Measurements from ENCODE around the gene STPG1.

Gene STPG1

GRCh38 chr1:24344090-24344742 is 69.4 kb downstream of the STPG1 start:
- no peak for FAIRE-seq

GRCh38 chr1:24343412-24344089 is 70.0 kb downstream of the STPG1 start:
- FAIRE-seq (no peak), DNase-seq (ENCODE audit: insufficient read length, low spot score) (no peak)

More at GRCh38 chr1:24344090-24344742, 69.4 kb downstream of the STPG1 start:
- DNase-seq (ENCODE audit: insufficient read length, low spot score) = no peak

DNA sequence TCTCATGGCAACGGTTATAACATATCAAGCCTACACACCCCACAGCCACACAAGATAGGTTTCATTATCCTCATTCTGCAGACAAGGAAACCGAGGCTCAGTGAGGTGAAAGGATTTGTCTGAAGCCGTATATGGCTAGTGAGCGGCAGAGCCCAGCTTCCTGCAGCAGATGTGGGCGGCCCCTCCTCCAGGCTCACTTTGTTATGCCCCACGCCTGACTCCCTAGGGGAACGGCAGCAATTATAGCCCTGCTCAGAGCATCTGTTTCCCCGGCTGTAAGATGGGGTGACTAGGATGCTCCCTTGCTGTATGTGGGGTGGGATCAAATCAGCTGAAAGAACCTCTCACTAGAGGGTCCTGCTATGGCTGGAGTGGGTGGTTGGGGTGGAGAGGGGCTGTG is 72.3 kb downstream of the STPG1 start:
- FAIRE-seq (no peak), DNase-seq (ENCODE audit: insufficient read length, low spot score) (no peak)

DNA sequence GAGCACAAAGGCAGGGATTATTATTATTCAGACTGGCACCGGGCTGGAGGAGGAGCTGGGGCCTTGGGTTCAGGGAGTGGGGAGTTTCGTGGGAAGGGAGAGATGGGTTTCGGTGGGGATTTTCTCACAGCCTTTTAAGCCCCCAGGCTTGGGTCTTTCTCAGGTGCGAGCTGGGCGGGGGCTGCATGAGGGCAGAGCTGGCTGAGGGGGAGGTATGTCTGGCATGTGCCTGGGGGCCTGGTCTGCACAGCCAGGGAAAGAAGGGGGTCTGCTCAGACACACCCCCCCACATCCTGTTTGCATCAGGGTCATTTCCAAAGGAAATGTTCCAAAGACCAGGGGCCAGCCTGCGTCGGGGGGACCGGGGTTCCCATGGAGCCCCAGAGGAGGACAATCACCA is 72.8 kb downstream of the STPG1 start:
- no peak for DNase-seq (ENCODE audit: insufficient read length, low spot score)
- FAIRE-seq = no peak

DNA sequence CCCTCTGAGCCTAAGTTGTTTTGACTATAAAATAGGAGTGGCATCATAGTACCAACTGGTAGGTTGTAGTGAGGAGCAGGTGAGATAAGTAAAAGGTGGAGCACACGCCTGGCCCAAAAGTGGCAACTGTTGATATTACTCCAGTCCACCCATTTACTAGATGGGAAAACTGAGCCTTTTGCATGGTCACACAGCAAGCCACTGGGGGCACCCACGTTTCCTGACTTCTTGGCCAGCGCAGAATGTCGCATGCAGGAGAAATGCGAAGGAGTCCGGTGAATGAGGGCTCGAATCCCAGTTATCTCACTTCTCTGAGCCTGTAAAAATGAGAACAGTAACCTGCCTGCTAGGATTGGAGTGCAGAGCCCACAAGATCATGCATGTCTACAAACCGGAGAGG is 73.6 kb downstream of the STPG1 start:
- DNase-seq (ENCODE audit: insufficient read length, low spot score) (no peak), FAIRE-seq (no peak)

DNA sequence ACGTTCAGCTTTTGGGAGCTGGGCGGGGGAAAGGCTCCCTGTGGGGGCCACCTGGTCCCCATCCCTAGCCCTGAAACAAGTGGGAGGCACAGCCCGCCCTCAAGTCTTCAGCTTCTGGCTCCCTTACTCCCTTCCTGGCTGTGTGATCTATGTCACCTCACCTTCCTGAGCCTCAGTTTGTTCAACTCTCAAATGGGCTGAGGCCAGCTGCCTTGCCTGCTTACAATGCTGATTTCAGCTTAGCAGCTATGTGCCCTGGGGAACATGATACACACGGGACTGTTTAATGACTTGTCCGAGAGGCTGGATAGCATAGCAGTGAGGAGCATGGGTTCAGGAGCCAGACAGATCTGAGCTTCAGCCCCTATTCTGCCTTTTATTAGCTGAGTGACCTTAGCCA is 75.1 kb downstream of the STPG1 start:
- DNase-seq (ENCODE audit: insufficient read length, low spot score) (no peak), FAIRE-seq (peak; percentile 13)

DNA sequence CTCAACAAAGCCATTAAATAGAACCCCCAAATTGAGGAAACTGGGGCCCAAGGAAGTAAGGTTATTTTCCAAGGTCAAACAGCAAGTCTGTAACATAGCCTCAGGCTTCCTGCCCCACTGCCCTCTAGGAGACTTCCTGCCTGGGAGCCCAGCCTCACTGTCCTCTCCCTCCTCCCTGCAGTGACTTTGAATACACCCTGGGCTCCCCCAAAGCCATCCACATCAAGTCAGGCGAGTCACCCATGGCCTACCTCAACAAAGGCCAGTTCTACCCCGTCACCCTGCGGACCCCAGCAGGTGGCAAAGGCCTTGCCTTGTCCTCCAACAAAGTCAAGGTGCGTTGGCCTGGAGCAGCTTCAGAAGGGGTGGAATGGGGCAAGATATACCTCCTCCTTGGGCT is 76.1 kb downstream of the STPG1 start:
- no peak for DNase-seq (ENCODE audit: insufficient read length, low spot score)
- no peak for FAIRE-seq

DNA sequence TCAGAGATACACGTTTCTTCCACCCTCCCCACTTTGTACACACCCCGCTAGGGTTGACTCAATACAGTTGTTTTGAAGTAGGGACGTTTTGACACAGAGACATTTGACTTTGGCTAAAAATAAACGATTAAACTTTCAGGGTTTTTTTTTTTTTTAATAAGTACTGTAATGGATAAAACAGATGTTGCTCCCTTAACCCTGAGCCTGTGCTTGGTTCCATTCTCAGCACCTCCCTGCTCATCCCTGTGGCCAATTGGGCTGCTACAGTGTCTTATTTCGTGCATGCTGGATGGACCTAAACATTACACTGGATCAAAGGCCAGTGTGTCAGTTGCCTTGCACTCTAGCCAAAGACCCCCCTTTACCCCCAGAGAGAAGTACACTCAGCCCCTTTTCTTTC is 77.5 kb downstream of the STPG1 start:
- FAIRE-seq (no peak), DNase-seq (ENCODE audit: insufficient read length, low spot score) (no peak)

DNA sequence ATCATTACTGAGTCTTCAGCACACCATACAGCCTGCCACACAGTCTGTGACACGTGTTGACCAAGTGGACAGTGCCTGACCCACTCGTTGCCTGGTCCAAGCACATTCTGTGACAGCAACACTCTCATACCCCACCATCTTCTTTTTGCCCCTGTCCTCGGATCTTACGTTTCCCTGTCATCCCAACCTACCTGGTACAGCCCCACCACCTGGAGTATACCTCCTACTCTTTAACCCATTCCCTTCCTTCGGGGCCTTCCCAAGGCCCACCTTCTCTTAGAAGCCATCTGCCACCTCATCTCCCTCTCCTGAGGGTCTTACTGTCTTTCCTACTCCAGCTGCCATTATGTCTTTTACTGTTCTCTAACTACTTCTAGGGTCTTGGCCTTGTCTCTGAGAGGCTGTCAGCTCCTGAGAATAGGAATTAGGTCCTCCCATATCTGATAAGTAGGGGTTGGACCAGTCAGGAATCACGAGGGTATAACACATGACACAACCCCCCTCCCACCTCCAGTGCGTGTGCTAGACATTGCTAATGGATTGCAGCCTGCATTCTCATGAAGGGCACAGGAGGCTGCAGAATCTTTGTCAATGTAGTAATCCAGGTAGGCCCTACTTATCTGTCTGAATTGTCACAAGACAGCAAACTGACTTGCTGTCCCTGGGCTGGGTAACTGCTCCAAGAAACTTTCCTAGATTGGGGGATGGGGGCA is 81.5 kb downstream of the STPG1 start:
- no peak for DNase-seq (ENCODE audit: insufficient read length, low spot score)
- no peak for FAIRE-seq

DNA sequence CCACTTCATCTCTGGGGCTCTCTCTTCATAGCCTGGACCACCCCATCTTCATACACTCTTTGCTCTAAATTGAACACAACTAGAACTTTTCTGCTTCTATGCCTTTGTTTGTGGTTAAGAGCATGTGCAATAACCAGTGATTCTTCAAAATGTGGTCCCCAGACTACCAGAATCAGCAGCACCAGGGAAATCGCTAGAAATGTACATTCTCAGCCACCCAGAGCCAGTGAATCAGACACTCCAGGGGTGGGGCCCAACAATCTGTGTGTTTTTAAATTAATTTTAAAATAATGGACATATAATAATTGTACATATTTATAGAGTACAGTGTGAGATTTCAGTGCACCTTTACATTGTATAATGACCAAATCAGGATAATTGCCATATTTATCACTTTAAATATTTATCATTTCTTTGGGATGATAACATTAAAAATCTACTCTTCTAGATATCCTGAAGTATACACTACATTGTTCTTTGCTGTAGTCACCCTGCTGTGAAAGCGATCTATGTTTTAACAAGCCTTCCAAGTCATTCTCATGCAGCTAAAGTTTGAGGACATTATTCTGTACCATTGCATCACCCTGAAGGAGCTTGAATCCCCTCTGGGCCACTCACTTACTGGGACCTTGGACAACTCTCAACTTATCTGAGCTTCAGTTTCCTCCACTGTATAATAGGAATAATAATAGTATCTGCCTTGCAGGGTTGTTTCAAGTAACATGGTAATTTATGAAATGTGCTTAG is 83.6 kb downstream of the STPG1 start:
- DNase-seq (ENCODE audit: insufficient read length, low spot score) (no peak), FAIRE-seq (no peak)

DNA sequence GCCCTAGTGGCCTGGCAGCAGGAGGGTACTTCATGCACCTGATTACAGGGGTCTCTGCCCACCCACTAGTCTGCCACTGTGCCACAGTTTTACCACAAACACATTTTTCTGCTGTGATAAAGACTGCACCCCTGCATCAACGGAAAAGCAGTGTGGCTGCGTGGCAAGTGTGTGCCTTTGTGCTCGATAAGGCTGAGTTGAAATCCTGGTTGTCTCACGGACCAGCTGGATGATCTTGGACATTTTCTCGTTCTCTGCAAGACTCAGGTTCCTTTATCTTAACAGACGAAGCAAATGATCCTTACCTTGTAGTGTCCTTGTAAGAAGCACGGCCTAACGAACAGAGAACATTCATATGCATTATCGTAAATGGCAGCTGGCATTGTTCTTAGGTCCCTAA is 84.3 kb downstream of the STPG1 start:
- FAIRE-seq (no peak), DNase-seq (ENCODE audit: insufficient read length, low spot score) (no peak)

DNA sequence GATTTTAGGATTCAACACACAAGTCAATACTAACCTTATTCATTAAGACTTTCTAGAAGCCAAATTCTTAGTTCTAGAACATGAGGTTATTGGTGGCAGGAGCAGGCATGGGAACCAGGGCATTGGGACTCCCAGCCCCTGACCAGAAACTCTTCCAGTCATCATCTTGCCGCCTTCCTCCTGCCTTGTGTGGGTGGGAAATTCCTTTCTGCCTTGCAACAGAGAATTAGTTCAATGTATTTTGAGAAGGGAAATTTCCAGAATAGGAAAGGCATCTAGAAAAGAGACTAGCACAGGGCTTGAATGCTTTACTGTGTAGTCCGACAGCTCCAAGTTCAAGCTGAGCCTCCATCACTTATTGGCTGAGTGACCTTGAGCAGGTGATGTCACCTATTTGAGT is 85.7 kb downstream of the STPG1 start:
- DNase-seq (ENCODE audit: insufficient read length, low spot score) = no peak
- no peak for FAIRE-seq

- FAIRE-seq = no peak
Measured at GRCh38 chr1:24327486-24327885, 86.1 kb downstream of the STPG1 start.

GRCh38 chr1:24325587-24326449 is 87.8 kb downstream of the STPG1 start:
- FAIRE-seq (no peak), DNase-seq (ENCODE audit: insufficient read length, low spot score) (no peak)

More at GRCh38 chr1:24327486-24327885, 86.1 kb downstream of the STPG1 start:
- no peak for DNase-seq (ENCODE audit: insufficient read length, low spot score)

- DNase-seq (ENCODE audit: insufficient read length, low spot score) (no peak), FAIRE-seq (no peak)
Measured at GRCh38 chr1:24324903-24325302, 88.7 kb downstream of the STPG1 start.

- FAIRE-seq = no peak
- DNase-seq (ENCODE audit: insufficient read length, low spot score) = no peak
Measured at GRCh38 chr1:24323281-24323680, 90.3 kb downstream of the STPG1 start.

- FAIRE-seq (no peak), DNase-seq (ENCODE audit: insufficient read length, low spot score) (no peak)
Measured at GRCh38 chr1:24322470-24323177, 91.0 kb downstream of the STPG1 start.

- FAIRE-seq (peak; percentile 9), DNase-seq (ENCODE audit: insufficient read length, low spot score) (peak; percentile 71)
Measured at GRCh38 chr1:24321697-24322469, 91.7 kb downstream of the STPG1 start.

DNA sequence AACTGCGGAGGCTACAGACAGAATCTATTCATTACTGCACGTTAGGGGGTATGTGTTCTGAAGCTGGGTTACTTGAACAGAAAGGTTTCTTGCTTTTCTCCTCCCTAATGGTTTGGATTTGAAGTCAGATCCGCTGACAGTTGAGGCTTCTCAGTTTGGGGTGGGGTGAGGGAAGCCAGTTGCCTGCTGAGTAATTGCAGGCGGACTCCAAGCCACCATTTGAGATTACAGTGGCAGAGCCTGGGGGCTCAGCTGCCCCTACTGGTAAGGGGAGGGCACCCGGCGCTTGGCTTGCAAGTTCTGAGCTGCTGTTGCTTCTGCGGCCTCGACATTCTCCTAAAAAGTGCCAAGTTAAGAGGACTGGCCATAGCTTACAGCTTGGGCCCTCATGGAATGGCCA is 92.5 kb downstream of the STPG1 start:
- DNase-seq (ENCODE audit: insufficient read length, low spot score) = no peak
- FAIRE-seq = no peak
